ENCODE data around the gene CD200. TPM values are rescaled to one million over a fixed set of nuclear protein-coding genes. Genes with fewer than 3 reads are reported as not detected.

CD200 gene
- total and polyA plus RNA-seq, 2 of the 4 experiments (the other 2 are of a cell fraction): 1.1 to 1.7 TPM

- Histone ChIP-seq H2BK120ac (ENCODE audit: low read depth, low read length) (peak overlapping the region; percentile 98), H4K91ac (ENCODE audit: insufficient read depth, low read depth, low read length) (peak overlapping the region; percentile 94), H3K4ac (ENCODE audit: low read depth, low read length) (peak overlapping the region; percentile 77), H3K9me1 (ENCODE audit: insufficient read depth, low read length) (peaks cover 3% of the 10 kb centered on the region), H3K9me3 (ENCODE audit: control insufficient read depth, insufficient read depth, low read length) (peaks cover 2% of the 10 kb centered on the region; the same call in 1 of the 2 replicates), H2AFZ (replicated peaks; ENCODE audit: low read length, poor library complexity) (no peak overlapping the region), H3K4me1 (ENCODE audit: control insufficient read depth, insufficient read depth, low read length) (peaks cover 10% of the 10 kb centered on the region), H3K27ac (ENCODE audit: insufficient read depth, low read length) (peak overlapping the region; percentile 84), H2AK9ac (replicated peaks; ENCODE audit: low read depth, low read length, poor library complexity) (no peak overlapping the region), H4K5ac (ENCODE audit: low read depth, low read length) (peak overlapping the region; percentile 86), H2BK20ac (ENCODE audit: low read depth, low read length) (peak overlapping the region; percentile 84), H2AK5ac (ENCODE audit: low read depth, low read length) (peak overlapping the region; percentile 94), H3K9ac (ENCODE audit: low read depth, low read length) (no peak overlapping the region), H2BK5ac (ENCODE audit: low read depth, low read length, poor library complexity, severe bottlenecking) (peak overlapping the region; percentile 100), H2BK15ac (ENCODE audit: low read depth, low read length) (peak overlapping the region; percentile 94), H3K23ac (ENCODE audit: low read depth, low read length) (peak overlapping the region; percentile 33; the same call in 1 of the 2 replicates), H3K36me3 (ENCODE audit: control insufficient read depth, insufficient read depth, low read length) (no peaks in the 10 kb centered on the region), H3K27me3 (ENCODE audit: control insufficient read depth, insufficient read depth, low read length) (no peaks in the 10 kb centered on the region), H3K79me1 (ENCODE audit: low read depth in 1 of 2, low read length in 2 of 2) (no peaks in the 10 kb centered on the region), H3K14ac (replicated peaks; ENCODE audit: low read depth, low read length) (peak overlapping the region; percentile 73), H3K4me2 (ENCODE audit: low read depth, low read length) (no peak overlapping the region), H4K8ac (ENCODE audit: low read depth in 2 of 2, low read length in 2 of 2) (peak overlapping the region; percentile 92 to 95), H3K18ac (ENCODE audit: low read depth, low read length) (peak overlapping the region; percentile 90), H3K4me3 (ENCODE audit: insufficient read depth, low read depth, low read length) (no peak overlapping the region), H3K56ac (ENCODE audit: extremely low read depth, insufficient read depth, low read length) (peak overlapping the region; percentile 50; the same call in 1 of the 2 replicates), H4K20me1 (ENCODE audit: insufficient read depth, low read length) (no peaks in the 10 kb centered on the region)
- intact Hi-C loops (cut with micrococcal nuclease) (no loop called here), in situ Hi-C loops (cut with MboI; ENCODE audit: low sequenced_read_pairs) (no loop called here), dilution Hi-C loops (cut with HindIII; ENCODE audit: low sequenced_read_pairs, unreplicated experiment) (no loop called here)
- TF ChIP-seq ELK1 (IDR thresholded peaks at IDR 0.05; ENCODE audit: borderline replicate concordance, low read depth, low read length) (no peak), POLR2A (IDR thresholded peaks at IDR 0.05; ENCODE audit: low read depth, low read length) (no peak), MAFK (IDR thresholded peaks at IDR 0.05; ENCODE audit: low read depth, low read length) (no peak), NFE2L2 (IDR thresholded peaks at IDR 0.05; ENCODE audit: low read depth, low read length) (no peak), SMC3 (IDR thresholded peaks at IDR 0.05; ENCODE audit: low read depth, low read length) (no peak), RFX5 (IDR thresholded peaks at IDR 0.05; ENCODE audit: low read depth, low read length) (no peak), BHLHE40 (IDR thresholded peaks at IDR 0.05; ENCODE audit: low read depth, low read length) (no peak)
- BruUV-seq (replicated peaks): no TSS peak
- POLR2A ChIA-PET (ENCODE audit: unreplicated experiment): no interaction called here
- no peak for ATAC-seq (ENCODE audit: low read depth)
- CTCF ChIA-PET: interaction anchor here (1.1 kb wide), 1 partner anchor 96 kb away, joined by 3 read pairs; the partner anchor contains the start of gene SLC9C1
- DNase-seq: peak; percentile 12
These were observed 57.0 kb downstream of the CD200 start for GRCh38 chr3:112389961-112390360.

All from IMR-90 (cell line).